OCI-LY7 (cell line): ENCODE measurements around the gene MAMSTR.

Source experiments
- EZH2phosphoT487 ChIP-seq: fragments of 200-600 bp; sonication (generic); IDR thresholded peaks from 2 replicates; pipeline ENCODE4 v1.6.1; 2018; ENCODE audit warnings: low read depth, borderline replicate concordance, mild to moderate bottlenecking, mixed run types, antibody characterized with exemption, low read length, moderate library complexity, mixed read lengths
- TF ChIP-seq, protein P1 (sequence below): fragments of 200-600 bp; sonication (generic); conservative IDR thresholded peaks from 2 replicates; pipeline ENCODE4 v1.5.1; 2014; ENCODE audit warnings: mild to moderate bottlenecking, antibody characterized with exemption, low read length, moderate library complexity, mixed read lengths

DNA sequence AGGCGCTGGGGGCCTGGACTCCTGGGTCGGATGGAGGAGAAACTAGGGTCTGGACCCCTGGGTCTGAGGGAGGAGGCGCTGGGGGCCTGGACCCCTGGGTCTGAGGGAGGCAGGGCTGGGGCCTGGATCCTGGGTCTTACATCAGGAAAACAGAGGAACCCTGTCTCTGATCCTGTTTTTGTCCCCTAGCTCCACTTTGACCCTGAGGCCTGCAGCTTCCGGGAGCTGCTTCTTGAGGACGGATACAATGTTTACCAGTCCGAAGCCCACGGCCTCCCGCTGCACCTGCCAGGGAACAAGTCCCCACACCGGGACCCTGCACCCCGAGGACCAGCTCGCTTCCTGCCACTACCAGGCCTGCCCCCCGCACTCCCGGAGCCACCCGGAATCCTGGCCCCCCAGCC lies 38.2 kb upstream of the MAMSTR start:
- TF ChIP-seq, protein P1, sequence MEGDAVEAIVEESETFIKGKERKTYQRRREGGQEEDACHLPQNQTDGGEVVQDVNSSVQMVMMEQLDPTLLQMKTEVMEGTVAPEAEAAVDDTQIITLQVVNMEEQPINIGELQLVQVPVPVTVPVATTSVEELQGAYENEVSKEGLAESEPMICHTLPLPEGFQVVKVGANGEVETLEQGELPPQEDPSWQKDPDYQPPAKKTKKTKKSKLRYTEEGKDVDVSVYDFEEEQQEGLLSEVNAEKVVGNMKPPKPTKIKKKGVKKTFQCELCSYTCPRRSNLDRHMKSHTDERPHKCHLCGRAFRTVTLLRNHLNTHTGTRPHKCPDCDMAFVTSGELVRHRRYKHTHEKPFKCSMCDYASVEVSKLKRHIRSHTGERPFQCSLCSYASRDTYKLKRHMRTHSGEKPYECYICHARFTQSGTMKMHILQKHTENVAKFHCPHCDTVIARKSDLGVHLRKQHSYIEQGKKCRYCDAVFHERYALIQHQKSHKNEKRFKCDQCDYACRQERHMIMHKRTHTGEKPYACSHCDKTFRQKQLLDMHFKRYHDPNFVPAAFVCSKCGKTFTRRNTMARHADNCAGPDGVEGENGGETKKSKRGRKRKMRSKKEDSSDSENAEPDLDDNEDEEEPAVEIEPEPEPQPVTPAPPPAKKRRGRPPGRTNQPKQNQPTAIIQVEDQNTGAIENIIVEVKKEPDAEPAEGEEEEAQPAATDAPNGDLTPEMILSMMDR, result no peak
- no peak for TF ChIP-seq EZH2phosphoT487
